Left colon (tissue), 2 donors: ENCODE measurements around the gene GARIN5B. TPM values are rescaled to one million over a fixed set of nuclear protein-coding genes. Genes with fewer than 3 reads are reported as not detected.

Experiments used
- ATAC-seq: fragments of 200-7000 bp; cut with Tn5 transposase; one replicate; pipeline ENCODE4 v1.9.1; 2020; ENCODE audit warnings: mild to moderate bottlenecking, moderate library complexity
- DNase-seq, 2 donors: peaks; one replicate each; pipeline ENCODE4 v3.0.0-alpha.2; 2020
- intact Hi-C, 2 donors: fragments of 100-400 bp; cut with DNase I in 1 of 2; cut with micrococcal nuclease in 1 of 2; formaldehyde crosslinking; loops; one replicate each; pipeline versions ENCODE4 v1.11.2 to v1.14.0; 2022; cut with DNase I, micrococcal nuclease
- total RNA-seq, 2 donors: library from RNA; stranded (reverse); fragmentation: NEBNext Ultra II Directional; extraction: Animal tissue kit (Norgen Biotek cat#: 25700); gene quantifications; one replicate each; pipeline ENCODE4 v1.2.1, GENCODE V29; 2021
- donor health status: DM: no; HTN: no; CAD: no.
- donor health status: DM: yes; HTN: yes; CAD: no.

Gene GARIN5B
- total RNA-seq, 2 donors from 2014 or later = not detected

- ATAC-seq = peak; percentile 13
- intact Hi-C loops = no loop called here
- no peak for DNase-seq
Observed at GRCh38 chr19:55354698-55355212, 8.3 kb downstream of the GARIN5B start, which contains the start of gene COX6B2. Gene COX6B2, minus strand, starts transcription at chr19:55354719. Its CDS starts 198 bp downstream, at chr19:55354521.

DNA sequence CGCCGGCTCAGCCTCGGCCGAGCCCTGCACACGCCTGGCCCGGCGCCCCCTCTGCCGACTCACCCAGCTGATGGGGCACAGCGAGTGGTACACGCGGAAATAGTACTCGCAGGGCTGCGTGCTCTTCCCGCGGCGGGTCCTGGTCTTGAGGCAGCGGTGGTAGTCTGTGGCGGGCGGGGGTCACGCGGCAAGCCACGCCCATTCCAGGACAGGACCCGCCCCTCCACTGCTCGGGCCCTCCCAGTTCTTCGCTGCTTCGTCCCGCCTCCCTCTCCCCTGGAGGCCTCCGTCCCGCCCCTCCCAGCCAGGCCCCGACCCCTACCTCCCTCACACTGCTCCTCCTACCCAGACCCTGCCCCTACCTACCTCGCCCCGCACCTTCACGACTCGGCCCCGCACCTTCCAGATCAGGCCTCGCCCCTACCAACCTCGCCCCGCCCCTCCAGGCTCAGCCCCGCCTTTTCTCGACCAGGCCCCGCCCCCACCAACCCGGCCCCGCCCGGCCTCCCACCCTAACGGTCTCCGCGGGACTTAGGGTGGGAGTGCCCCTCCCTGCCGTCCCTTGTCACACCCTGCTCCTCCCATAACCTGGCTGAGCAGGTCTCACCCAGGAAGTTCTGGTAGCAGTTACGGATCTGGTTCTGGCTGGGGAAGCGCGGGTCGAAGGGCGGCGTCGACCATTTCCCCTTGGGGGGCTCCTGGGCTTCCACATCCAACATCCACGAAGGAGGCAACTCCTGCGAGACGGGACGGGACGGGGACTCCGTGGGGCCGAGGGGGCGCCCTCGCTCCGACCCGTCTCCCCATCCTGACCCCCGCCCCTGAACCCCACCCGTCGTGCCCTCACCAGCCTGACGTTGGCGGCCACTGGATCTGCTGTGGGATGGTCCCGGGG is 9.0 kb downstream of the GARIN5B start:
- intact Hi-C loops = no loop called here
- ATAC-seq (peak; percentile 82), DNase-seq (peak; percentile 78 to 82)

GRCh38 chr19:55353356-55353802 is 9.7 kb downstream of the GARIN5B start:
- intact Hi-C loops = no loop called here
- ATAC-seq (no peak), DNase-seq (no peak)

- intact Hi-C loops = no loop called here
- ATAC-seq (no peak), DNase-seq (no peak)
Observed at GRCh38 chr19:55352549-55353145, 10.4 kb downstream of the GARIN5B start.

- ATAC-seq = no peak
- DNase-seq = no peak
- intact Hi-C loops = no loop called here
Observed at GRCh38 chr19:55352040-55352439, 11.0 kb downstream of the GARIN5B start.

DNA sequence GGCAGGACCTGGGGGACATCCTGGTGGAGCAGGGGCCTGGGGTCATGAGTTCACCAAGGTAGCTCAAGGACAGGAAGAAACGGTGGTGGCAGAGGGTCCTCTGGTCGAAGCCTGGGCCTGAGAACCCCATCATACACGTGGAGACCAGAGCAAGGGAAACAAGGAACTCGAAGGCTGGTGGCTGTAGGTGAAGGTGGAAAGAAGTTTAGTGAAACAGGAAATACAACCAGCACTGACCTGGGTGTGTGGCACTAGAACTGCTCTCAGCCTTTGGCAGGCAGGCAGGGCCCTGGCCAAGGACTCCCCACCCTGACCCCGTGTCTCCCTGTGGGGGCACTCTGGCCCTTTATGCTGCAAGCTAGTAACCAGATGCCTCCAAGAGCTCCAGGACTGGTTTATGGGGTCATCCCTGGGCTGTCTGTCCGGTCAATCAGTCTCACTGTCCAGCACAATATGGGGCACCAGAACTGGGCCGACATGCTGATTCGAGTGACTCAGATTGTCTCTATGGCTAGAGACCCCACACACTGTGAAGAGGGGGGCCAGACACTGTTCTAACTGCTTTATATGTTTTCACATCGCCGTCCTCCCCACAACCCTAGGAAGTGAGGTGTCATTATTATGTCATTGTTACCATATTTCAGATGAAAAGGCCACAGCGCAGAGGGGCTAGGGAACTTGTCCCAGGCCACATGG is 12.3 kb downstream of the GARIN5B start:
- intact Hi-C loops = no loop called here
- DNase-seq (no peak), ATAC-seq (peak; percentile 32)

GRCh38 chr19:55348317-55349034 is 14.6 kb downstream of the GARIN5B start:
- no peak for DNase-seq
- intact Hi-C loops = no loop called here
- no peak for ATAC-seq

- DNase-seq = no peak
- intact Hi-C loops = no loop called here
- no peak for ATAC-seq
Observed at GRCh38 chr19:55347442-55348009, 15.5 kb downstream of the GARIN5B start.

DNA sequence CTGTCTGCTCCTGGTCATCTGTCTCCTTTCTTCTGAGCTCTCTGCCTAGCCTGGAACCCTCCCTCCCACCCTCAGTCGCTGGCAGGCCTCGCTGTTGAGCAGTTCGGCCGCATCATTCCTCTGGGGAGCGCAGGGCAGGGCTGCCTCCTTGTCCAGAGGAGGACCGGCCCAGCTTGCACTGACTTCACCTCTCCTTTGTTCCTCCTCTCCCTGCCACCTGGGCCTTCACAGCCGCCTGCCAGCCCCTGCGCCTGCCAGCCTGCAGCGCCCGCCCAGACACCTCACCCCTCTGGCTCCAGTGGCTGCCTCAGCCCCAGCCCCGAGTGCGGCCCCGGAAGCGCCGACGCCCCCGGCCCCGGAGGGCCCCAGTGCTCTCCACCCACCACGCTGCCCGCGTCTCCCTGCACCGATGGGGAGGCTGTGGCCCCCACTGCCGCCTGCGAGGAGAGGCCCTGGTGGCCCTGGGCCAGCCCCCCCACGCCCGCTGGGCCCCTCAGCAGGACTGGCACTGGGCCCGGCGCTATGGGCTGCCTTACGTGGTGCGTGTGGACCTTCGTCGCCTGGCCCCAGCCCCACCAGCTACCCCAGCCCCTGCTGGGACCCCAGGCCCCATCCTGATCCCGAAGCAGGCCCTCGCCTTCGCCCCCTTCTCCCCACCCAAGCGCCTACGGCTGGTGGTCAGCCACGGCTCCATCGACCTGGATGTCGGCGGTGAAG is 16.2 kb downstream of the GARIN5B start:
- intact Hi-C loops = no loop called here
- DNase-seq (no peak), ATAC-seq (no peak)

- peak; percentile 71 for ATAC-seq
- peak; percentile 66 to 76 for DNase-seq
- intact Hi-C loops = no loop called here
Observed at GRCh38 chr19:55345818-55346724, 17.0 kb downstream of the GARIN5B start.

DNA sequence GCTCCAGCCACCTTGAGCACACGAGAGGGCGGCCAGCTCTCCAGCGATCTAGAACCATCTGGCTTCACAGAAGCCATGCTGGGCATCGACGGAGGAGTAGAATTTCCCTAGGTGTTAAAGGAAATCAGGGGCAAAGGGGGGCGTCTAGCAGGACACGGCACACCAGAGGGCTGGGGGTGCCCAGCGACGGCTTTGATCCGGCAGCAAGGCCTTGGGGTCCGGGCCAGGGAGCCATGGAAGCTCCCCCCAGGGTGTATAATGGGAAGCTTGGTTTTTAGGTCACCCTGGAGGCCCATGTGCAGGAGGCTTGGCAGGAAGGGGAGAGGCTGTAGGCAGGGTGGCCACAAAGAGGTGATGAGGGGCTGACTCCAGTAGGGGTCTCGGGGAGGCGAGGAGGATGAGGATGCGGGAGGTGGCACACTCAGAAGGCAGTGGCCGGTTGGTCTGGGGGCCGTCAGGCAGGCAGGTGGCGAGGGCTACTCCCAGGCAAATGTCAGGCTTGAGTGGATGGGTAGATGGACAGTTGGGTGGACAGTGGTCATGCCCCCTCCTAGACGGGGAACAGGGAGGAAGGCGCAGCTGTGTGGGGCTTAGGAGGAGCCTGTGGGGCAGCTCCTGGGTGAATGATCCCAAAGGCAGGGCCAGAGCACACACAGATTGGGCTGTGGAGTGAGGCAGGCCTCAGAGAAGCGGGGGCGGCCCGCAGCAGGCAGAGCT is 17.8 kb downstream of the GARIN5B start:
- ATAC-seq = no peak
- DNase-seq = no peak
- intact Hi-C loops = no loop called here

GRCh38 chr19:55344444-55344843 is 18.6 kb downstream of the GARIN5B start:
- intact Hi-C loops = no loop called here
- ATAC-seq (no peak), DNase-seq (no peak)

DNA sequence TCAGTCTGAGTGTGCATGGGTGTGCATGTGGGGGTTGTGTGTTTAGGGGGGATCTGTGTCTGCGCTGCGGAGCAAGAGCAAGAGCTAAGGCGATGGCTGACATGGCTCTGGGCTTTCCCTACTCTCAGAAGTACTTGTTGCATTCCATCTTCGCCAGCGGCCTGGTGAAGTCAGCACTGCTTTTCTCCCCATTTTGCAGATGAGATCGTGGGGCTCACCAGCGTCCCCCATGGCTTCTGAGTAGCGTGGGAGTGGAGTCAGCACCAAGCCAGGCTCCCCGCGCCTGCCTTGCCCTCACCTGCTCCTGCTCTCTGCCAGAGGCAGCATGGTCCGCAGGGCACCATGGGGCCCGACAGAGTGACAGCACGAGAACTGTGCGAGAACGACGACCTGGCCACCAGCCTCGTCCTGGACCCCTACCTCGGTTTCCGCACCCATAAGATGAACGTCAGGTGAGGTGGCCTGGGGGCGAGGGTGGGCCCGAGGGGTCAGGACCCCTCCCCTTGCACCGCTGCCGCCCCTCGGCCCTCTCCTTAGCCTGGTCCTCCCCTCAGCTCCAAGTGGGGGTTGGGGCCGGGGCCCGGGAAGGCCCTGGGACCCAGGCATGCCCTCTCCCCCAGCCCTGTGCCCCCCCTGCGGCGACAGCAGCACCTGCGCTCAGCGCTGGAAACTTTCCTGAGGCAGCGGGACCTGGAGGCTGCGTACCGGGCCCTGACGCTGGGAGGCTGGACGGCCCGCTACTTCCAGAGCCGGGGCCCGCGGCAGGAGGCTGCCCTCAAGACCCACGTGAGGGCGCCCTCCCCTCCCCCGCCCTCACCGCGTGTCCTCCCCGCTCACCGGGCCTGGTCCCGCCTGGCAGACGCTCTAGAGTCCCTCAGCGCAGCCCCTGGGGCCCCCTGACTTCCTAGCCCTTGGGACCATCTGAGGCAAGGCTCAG is 21.2 kb downstream of the GARIN5B start:
- ATAC-seq = no peak
- DNase-seq = peak in 1 of 2 donors; percentile 34
- intact Hi-C loops = no loop called here

GRCh38 chr19:55341171-55341588 is 21.9 kb downstream of the GARIN5B start:
- peak; percentile 25 for ATAC-seq
- peak; percentile 81 to 91 for DNase-seq
- intact Hi-C loops = no loop called here

DNA sequence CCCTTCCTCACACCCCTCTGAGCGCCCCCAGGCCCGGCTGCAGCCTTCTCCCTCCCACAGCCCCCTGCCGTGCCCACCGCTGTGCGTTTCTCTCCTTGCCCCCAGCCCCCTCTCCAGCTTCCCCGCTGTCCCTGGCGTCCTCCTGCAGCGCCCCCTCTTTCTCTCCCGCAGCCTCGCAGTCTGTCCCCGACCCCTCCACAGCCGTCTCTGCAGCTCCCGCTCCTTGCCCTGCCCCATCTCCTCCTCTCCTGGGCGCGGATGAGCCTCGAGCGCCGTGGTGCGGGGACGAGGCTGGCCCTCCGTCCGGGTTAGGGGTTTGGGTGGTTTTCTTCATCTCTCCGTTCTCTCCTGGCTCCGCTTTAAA is 22.3 kb downstream of the GARIN5B start:
- peak in 1 of 2 donors; percentile 49 for DNase-seq
- ATAC-seq = no peak
- intact Hi-C loops = no loop called here
